ENCODE measurements around the gene SLC2A10. TPM values are rescaled to one million over a fixed set of nuclear protein-coding genes. Genes with fewer than 3 reads are reported as not detected.

Gene SLC2A10
- total RNA-seq, 4 donors from 2014 or later = 0.36 to 4.0 (median 2.4) TPM

DNA sequence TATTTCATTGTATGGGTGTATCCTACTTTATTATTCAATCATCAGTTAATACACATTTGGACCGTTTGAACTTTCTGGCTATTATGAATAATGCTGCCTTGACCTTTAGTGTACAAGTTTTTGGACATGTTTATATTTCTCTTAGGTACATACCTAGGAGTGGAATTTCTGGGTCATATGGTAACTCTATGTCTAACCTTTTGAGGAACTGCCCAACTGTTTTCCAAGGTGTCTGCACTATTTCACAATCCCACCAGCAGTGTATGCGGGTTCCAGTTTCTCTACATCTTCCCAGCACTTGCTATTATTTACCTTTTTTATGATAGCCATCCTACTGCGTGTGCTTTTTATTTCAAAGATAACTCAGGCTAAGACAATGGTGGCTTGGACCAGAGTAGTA, 43.8 kb upstream of the SLC2A10 start:
- no peak for DNase-seq
- intact Hi-C loops (cut with DNase I; ENCODE audit: low total_unique reads) = no loop called here
- ATAC-seq = no peak
- no peak overlapping the region for H3K27ac ChIP-seq
- TF ChIP-seq POLR2A (IDR thresholded peaks at IDR 0.05) = no peak
- TF ChIP-seq, protein P1, sequence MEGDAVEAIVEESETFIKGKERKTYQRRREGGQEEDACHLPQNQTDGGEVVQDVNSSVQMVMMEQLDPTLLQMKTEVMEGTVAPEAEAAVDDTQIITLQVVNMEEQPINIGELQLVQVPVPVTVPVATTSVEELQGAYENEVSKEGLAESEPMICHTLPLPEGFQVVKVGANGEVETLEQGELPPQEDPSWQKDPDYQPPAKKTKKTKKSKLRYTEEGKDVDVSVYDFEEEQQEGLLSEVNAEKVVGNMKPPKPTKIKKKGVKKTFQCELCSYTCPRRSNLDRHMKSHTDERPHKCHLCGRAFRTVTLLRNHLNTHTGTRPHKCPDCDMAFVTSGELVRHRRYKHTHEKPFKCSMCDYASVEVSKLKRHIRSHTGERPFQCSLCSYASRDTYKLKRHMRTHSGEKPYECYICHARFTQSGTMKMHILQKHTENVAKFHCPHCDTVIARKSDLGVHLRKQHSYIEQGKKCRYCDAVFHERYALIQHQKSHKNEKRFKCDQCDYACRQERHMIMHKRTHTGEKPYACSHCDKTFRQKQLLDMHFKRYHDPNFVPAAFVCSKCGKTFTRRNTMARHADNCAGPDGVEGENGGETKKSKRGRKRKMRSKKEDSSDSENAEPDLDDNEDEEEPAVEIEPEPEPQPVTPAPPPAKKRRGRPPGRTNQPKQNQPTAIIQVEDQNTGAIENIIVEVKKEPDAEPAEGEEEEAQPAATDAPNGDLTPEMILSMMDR (IDR thresholded peaks at IDR 0.05 in 4 of 5, conservative IDR thresholded peaks at IDR 0.05 in 1 of 5) = no peak
- H3K4me3 ChIP-seq = no peak overlapping the region
- no peaks in the 10 kb centered on the region for H3K4me1 ChIP-seq
- no peaks in the 10 kb centered on the region for H3K36me3 ChIP-seq
- H3K27me3 ChIP-seq = no peaks in the 10 kb centered on the region
- peaks cover 0 to 4% (median 0%) of the 10 kb centered on the region in 3 donors for H3K9me3 ChIP-seq
- in situ Hi-C loops (cut with MboI; ENCODE audit: low sequenced_read_pairs in 4 of 4) = no loop called here

- no peaks in the 10 kb centered on the region for H3K27me3 ChIP-seq
- H3K27ac ChIP-seq = no peak overlapping the region
- TF ChIP-seq POLR2A (IDR thresholded peaks at IDR 0.05) = no peak
- TF ChIP-seq, protein P1 (IDR thresholded peaks at IDR 0.05 in 4 of 5, conservative IDR thresholded peaks at IDR 0.05 in 1 of 5) = no peak
- no peak for DNase-seq
- in situ Hi-C loops (cut with MboI; ENCODE audit: low sequenced_read_pairs in 4 of 4) (no loop called here), intact Hi-C loops (cut with DNase I; ENCODE audit: low total_unique reads) (no loop called here)
- no peak overlapping the region for H3K4me3 ChIP-seq
- ATAC-seq = no peak
- H3K36me3 ChIP-seq = no peaks in the 10 kb centered on the region
- peaks cover 0 to 6% (median 0%) of the 10 kb centered on the region in 3 donors for H3K9me3 ChIP-seq
- H3K4me1 ChIP-seq = no peaks in the 10 kb centered on the region
Observed at GRCh38 chr20:46666306-46666705, 43.1 kb upstream of the SLC2A10 start.

GRCh38 chr20:46666818-46667515, 42.5 kb upstream of the SLC2A10 start:
- Histone ChIP-seq H3K9me3 (peaks cover 0 to 6% (median 0%) of the 10 kb centered on the region in 3 donors), H3K4me3 (no peak overlapping the region), H3K27ac (no peak overlapping the region), H3K27me3 (no peaks in the 10 kb centered on the region), H3K4me1 (no peaks in the 10 kb centered on the region), H3K36me3 (no peaks in the 10 kb centered on the region)
- no peak for ATAC-seq
- no peak for DNase-seq
- intact Hi-C loops (cut with DNase I; ENCODE audit: low total_unique reads) = no loop called here
- in situ Hi-C loops (cut with MboI; ENCODE audit: low sequenced_read_pairs in 4 of 4) = no loop called here
- TF ChIP-seq POLR2A (IDR thresholded peaks at IDR 0.05) = no peak
- TF ChIP-seq, protein P1 (IDR thresholded peaks at IDR 0.05 in 4 of 5, conservative IDR thresholded peaks at IDR 0.05 in 1 of 5) = no peak

- Histone ChIP-seq H3K4me3 (no peak overlapping the region), H3K36me3 (no peaks in the 10 kb centered on the region), H3K27ac (no peak overlapping the region), H3K9me3 (peaks cover 0 to 6% (median 0%) of the 10 kb centered on the region in 3 donors), H3K4me1 (no peaks in the 10 kb centered on the region), H3K27me3 (no peaks in the 10 kb centered on the region)
- DNase-seq (no peak), ATAC-seq (no peak)
- in situ Hi-C loops (cut with MboI; ENCODE audit: low sequenced_read_pairs in 4 of 4) (no loop called here), intact Hi-C loops (cut with DNase I; ENCODE audit: low total_unique reads) (no loop called here)
- TF ChIP-seq POLR2A (IDR thresholded peaks at IDR 0.05) = no peak
- TF ChIP-seq, protein P1 (IDR thresholded peaks at IDR 0.05 in 4 of 5, conservative IDR thresholded peaks at IDR 0.05 in 1 of 5) = no peak
Observed at GRCh38 chr20:46670228-46670584, 39.2 kb upstream of the SLC2A10 start.
